ENCODE results near the gene CD300C. TPM values are rescaled to one million over a fixed set of nuclear protein-coding genes. Genes with fewer than 3 reads are reported as not detected.

The CD300C gene
- total RNA-seq, 2 donors from 2014 or later: 1.5 TPM; not detected in 1

DNA sequence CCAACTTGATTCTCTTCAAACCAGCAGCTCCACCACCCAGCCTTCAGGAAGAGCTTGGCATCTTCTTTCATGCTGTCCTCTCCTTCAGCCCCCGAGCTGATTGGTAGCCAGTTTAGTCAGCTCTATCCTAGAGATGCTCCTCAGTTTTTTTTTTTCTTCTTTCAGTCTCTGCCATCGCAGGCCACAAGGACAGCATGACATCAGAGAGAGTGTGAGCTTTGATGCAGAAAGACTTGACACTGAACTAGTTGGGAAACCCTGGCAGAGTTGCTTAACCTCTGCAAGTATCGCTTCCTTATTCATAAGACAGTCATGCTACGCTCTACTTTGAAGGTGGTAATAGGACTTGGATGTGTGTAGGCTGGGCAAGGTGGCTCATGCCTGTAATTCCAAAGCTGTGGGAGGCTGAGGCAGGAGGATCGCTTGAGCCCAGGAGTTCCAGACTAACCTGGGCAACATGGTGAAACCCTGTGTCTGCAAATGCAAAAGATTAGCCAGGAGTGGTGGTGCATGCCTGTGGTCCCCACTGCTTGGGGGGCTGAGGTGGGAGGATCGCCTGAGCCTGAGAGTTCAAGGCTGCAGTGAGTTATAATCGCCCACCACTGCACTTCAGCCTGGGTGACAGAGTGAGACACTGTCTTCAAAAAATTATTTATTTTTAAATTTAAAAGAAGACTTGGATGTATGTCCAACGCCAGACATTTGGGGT, 17.3 kb downstream of the CD300C start:
- TF ChIP-seq, protein P1, sequence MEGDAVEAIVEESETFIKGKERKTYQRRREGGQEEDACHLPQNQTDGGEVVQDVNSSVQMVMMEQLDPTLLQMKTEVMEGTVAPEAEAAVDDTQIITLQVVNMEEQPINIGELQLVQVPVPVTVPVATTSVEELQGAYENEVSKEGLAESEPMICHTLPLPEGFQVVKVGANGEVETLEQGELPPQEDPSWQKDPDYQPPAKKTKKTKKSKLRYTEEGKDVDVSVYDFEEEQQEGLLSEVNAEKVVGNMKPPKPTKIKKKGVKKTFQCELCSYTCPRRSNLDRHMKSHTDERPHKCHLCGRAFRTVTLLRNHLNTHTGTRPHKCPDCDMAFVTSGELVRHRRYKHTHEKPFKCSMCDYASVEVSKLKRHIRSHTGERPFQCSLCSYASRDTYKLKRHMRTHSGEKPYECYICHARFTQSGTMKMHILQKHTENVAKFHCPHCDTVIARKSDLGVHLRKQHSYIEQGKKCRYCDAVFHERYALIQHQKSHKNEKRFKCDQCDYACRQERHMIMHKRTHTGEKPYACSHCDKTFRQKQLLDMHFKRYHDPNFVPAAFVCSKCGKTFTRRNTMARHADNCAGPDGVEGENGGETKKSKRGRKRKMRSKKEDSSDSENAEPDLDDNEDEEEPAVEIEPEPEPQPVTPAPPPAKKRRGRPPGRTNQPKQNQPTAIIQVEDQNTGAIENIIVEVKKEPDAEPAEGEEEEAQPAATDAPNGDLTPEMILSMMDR (IDR thresholded peaks at IDR 0.05): no peak
- TF ChIP-seq POLR2AphosphoS5 (IDR thresholded peaks at IDR 0.05) (no peak), POLR2A (IDR thresholded peaks at IDR 0.05) (no peak)
- Histone ChIP-seq H3K27ac (no peak overlapping the region), H3K27me3 (replicated peaks; ENCODE audit: insufficient read depth) (no peaks in the 10 kb centered on the region), H3K4me3 (no peak overlapping the region), H3K9me3 (no peaks in the 10 kb centered on the region), H3K4me1 (replicated peaks) (no peaks in the 10 kb centered on the region), H3K36me3 (no peaks in the 10 kb centered on the region)
- DNase-seq (ENCODE audit: low spot score): no peak
- intact Hi-C loops (cut with DNase I): no loop called here
- WGBS: 83% methylated on average over 8 of the region's 8 CpGs

DNA sequence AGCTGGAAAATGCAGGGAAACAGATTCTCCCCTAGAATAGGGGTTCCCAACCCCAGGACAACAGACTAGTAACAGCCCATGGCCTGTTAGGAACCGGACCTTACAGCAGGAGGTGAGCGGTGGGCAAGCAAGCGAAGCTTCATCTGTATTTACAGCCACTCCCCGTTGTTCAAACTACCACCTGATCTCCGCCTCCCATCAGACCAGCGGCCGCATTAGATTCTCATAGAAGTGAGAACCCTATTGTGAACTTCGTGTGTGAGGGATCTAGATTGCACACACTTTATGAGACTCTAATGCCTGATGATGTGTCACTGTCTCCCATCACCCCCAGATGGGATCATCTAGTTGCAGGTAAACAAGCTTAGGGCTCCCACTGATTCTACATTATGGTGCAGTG, 18.2 kb downstream of the CD300C start:
- TF ChIP-seq, protein P1 (IDR thresholded peaks at IDR 0.05): no peak
- TF ChIP-seq POLR2A (IDR thresholded peaks at IDR 0.05): no peak
- no peak for TF ChIP-seq POLR2AphosphoS5 (IDR thresholded peaks at IDR 0.05)
- Histone ChIP-seq H3K27me3 (replicated peaks; ENCODE audit: insufficient read depth) (no peaks in the 10 kb centered on the region), H3K4me1 (replicated peaks) (no peaks in the 10 kb centered on the region), H3K4me3 (no peak overlapping the region), H3K9me3 (no peaks in the 10 kb centered on the region), H3K36me3 (no peaks in the 10 kb centered on the region), H3K27ac (no peak overlapping the region)
- intact Hi-C loops (cut with DNase I): no loop called here
- WGBS: 80% methylated on average over 8 of the region's 8 CpGs
- DNase-seq (ENCODE audit: low spot score): no peak

DNA sequence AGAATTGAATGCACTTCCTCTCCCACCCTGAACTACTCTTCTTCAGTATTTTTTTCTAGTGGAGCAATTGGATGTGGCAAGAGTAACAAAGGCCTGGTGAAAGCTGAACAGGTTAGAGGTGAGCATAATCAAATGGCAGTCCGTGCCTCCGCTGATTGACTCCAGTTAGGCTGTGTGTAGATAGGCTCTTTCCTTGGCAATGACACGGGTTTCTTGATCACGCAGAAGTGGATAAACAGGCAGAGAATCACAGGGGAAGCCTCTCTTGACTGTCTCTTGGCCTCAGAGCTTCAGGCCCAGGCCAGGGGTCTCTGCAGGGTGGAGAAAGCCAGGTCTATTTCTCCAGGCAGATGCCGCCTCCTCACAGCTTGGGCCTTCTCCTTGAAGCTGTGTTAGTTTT, 18.8 kb downstream of the CD300C start:
- WGBS: 86% methylated on average over 5 of the region's 5 CpGs
- DNase-seq (ENCODE audit: low spot score): no peak
- Histone ChIP-seq H3K27ac (no peak overlapping the region), H3K4me1 (replicated peaks) (no peaks in the 10 kb centered on the region), H3K9me3 (no peaks in the 10 kb centered on the region), H3K36me3 (no peaks in the 10 kb centered on the region), H3K27me3 (replicated peaks; ENCODE audit: insufficient read depth) (no peaks in the 10 kb centered on the region), H3K4me3 (no peak overlapping the region)
- intact Hi-C loops (cut with DNase I): no loop called here
- TF ChIP-seq POLR2AphosphoS5 (IDR thresholded peaks at IDR 0.05) (no peak), POLR2A (IDR thresholded peaks at IDR 0.05) (no peak)
- TF ChIP-seq, protein P1 (IDR thresholded peaks at IDR 0.05): no peak

DNA sequence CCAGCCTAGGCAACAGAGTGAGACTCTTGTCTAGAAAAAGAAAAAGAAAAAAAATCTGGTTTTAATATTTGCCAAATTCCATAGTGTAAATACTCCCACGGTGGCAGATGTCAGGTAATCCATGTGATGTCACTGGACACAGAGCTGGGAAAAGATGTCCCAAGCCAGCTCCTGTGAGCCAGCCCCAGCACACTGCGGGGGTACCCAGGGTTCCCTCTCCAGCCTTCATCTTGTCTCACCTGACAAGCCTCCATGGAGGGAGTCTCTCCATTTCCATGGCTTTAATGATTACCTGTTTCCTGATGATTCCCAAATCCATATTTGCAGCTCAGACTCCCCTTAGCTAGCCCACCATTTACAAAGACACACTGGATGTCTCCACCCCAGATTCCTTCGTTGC, 19.2 kb downstream of the CD300C start:
- Histone ChIP-seq H3K27ac (no peak overlapping the region), H3K4me3 (no peak overlapping the region), H3K4me1 (replicated peaks) (no peaks in the 10 kb centered on the region), H3K36me3 (no peaks in the 10 kb centered on the region), H3K27me3 (replicated peaks; ENCODE audit: insufficient read depth) (no peaks in the 10 kb centered on the region), H3K9me3 (no peaks in the 10 kb centered on the region)
- intact Hi-C loops (cut with DNase I): no loop called here
- 52% methylated on average over 3 of the region's 3 CpGs for WGBS
- TF ChIP-seq POLR2A (IDR thresholded peaks at IDR 0.05): no peak
- no peak for TF ChIP-seq POLR2AphosphoS5 (IDR thresholded peaks at IDR 0.05)
- TF ChIP-seq, protein P1 (IDR thresholded peaks at IDR 0.05): no peak
- no peak for DNase-seq (ENCODE audit: low spot score)

DNA sequence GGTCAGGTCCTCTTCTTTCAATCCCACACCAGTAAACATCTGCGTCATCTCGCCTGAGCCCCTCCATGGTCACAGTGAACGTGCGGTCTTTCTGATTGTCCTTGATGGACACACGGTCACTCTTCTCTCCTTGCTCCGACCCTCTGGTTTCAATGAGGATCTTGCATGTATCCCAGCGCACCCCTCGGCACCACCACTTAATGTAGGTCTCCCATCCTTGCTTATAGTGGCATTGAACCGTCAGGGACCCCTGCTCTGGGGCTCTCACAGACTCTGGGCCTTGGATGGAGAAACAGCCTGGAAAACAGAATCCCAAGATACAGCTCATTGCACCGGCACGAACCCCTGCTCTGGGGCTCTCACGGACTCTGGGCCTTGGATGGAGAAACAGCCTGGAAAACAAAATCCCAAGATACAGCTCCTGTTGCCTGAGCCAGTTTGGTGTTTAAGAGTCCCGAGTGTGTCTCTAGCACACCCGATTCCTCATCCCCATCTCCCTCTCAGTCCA, 20.1 kb downstream of the CD300C start:
- 94% methylated on average over 14 of the region's 14 CpGs for WGBS
- H3K4me1 ChIP-seq (replicated peaks): no peaks in the 10 kb centered on the region
- H3K36me3 ChIP-seq: no peaks in the 10 kb centered on the region
- intact Hi-C loops (cut with DNase I): no loop called here
- no peaks in the 10 kb centered on the region for H3K9me3 ChIP-seq
- no peak overlapping the region for H3K4me3 ChIP-seq
- H3K27me3 ChIP-seq (replicated peaks; ENCODE audit: insufficient read depth): no peaks in the 10 kb centered on the region
- DNase-seq (ENCODE audit: low spot score): no peak
- TF ChIP-seq POLR2AphosphoS5 (IDR thresholded peaks at IDR 0.05) (no peak), POLR2A (IDR thresholded peaks at IDR 0.05) (no peak)
- TF ChIP-seq, protein P1 (IDR thresholded peaks at IDR 0.05): no peak
- no peak overlapping the region for H3K27ac ChIP-seq
